Measurements from ENCODE around the gene ATP8B1.

- TF ChIP-seq GATA2 (IDR thresholded peaks at IDR 0.05; ENCODE audit: low read depth, low read length), result no peak
- TF ChIP-seq GATA3 (IDR thresholded peaks at IDR 0.05; ENCODE audit: low read depth, low read length), result no peak
These were observed 87.4 kb downstream of the ATP8B1 start for GRCh38 chr18:57715671-57716070.
